BJ (cell line): ENCODE results near the gene GPR157. TPM values are rescaled to one million over a fixed set of nuclear protein-coding genes. Genes with fewer than 3 reads are reported as not detected.

ENCODE experiments used
- CTCF ChIA-PET: fragments of 350-600 bp; formaldehyde crosslinking; extraction: SDS; loops from one replicate; lab custom pipeline; 2021; ENCODE audit warnings: antibody characterized with exemption, inconsistent platforms; lab: Yijun Ruan, JAX
- POLR2A ChIA-PET: fragments of 300-600 bp; sonication (Branson Sonifier 250); formaldehyde crosslinking; extraction: SDS; loops from one replicate; lab custom pipeline; 2021; ENCODE audit warnings: antibody characterized with exemption; lab: Charles Lee
- DNase-seq: peaks from one replicate; pipeline ENCODE4 v3.0.0-alpha.2; 2011; ENCODE audit warnings: low read depth
- H3K27me3 ChIP-seq: 2 replicates; pipeline ENCODE4 v1.6.0; 2011; ENCODE audit warnings: low read length; ENCODE audit not compliant: control insufficient read depth, insufficient read depth
- H3K36me3 ChIP-seq: 2 replicates; pipeline ENCODE4 v1.5.1; 2011; ENCODE audit warnings: low read length; ENCODE audit not compliant: control insufficient read depth, insufficient read depth
- H3K4me3 ChIP-seq: 2 replicates; pipeline ENCODE4 v1.5.1; 2011; ENCODE audit warnings: low read depth, mild to moderate bottlenecking, control low read depth, low read length
- CTCF ChIP-seq: IDR thresholded peaks from 2 replicates; pipeline ENCODE4 v1.5.1; 2011; ENCODE audit warnings: low read depth, mild to moderate bottlenecking, control low read depth, inconsistent platforms, low read length, moderate library complexity; ENCODE audit not compliant: insufficient read depth
- polyA minus RNA-seq: library from RNA; depleted of rRNA, polyadenylated mRNA; stranded (reverse); fragments of >200 nt; gene quantifications from 2 replicates; pipeline ENCODE4 v1.2.3, GENCODE V29; 2011; rRNA and poly(A)+ RNA removed
- polyA plus RNA-seq: library from polyadenylated mRNA; depleted of rRNA; stranded (reverse); fragments of >200 nt; gene quantifications from 2 replicates; pipeline ENCODE4 v1.2.3, GENCODE V29; 2011; rRNA removed

The GPR157 gene, protein sequence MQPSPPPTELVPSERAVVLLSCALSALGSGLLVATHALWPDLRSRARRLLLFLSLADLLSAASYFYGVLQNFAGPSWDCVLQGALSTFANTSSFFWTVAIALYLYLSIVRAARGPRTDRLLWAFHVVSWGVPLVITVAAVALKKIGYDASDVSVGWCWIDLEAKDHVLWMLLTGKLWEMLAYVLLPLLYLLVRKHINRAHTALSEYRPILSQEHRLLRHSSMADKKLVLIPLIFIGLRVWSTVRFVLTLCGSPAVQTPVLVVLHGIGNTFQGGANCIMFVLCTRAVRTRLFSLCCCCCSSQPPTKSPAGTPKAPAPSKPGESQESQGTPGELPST
- polyA plus RNA-seq: 1.9 and 2.5 TPM in 2 replicates
- 3.1 and 3.3 TPM in 2 replicates for polyA minus RNA-seq

DNA sequence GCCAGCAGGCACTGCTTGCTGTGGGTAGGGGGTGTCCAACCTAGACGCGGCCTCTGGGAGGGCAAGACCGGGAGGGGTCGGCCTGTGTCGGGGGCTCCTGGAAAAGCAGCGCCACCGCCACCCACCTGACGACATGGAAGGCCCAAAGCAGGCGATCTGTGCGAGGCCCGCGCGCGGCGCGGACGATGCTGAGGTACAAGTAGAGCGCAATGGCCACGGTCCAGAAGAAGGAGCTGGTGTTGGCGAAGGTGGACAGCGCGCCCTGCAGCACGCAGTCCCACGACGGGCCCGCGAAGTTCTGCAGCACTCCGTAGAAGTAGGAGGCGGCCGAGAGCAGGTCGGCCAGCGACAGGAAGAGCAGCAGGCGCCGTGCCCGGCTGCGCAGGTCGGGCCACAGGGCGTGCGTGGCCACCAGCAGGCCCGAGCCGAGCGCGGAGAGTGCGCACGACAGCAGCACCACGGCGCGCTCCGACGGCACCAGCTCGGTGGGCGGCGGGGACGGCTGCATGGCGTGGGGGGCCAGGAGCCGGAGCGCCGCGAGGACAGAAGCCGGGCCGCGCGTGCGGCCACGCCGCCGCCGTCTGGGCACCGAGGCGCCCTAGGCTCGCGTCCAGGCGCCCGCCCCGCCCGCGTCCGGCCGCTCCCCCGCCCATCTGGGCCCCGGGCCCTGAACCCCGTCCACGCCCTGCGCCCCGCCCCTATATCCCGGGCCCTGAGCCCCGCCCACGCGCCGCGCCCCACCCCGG is at the start of gene GPR157:
Gene GPR157, minus strand, starts transcription at position 583 of the 746 bp plus-strand sequence. Its CDS starts 75 bp downstream, at position 508.
- 0 out of 2 replicates have a peak, but pooled peaks have one; percentile 20 for TF ChIP-seq CTCF
- ChIA-PET CTCF (interaction anchor here (0.8 to 5.5 kb wide), 6 partner anchors 14 to 121 kb away, joined by 3 to 36 read pairs (median 6); partner anchors contain the start of gene H6PD), POLR2A (interaction anchor here (0.6 kb wide), 1 partner anchor 23 kb away, joined by 3 read pairs; no protein-coding TSS in a partner anchor)
- Histone ChIP-seq H3K27me3 (no peaks in the 10 kb centered on the region), H3K36me3 (no peaks in the 10 kb centered on the region), H3K4me3 (peak within 1 kb of the TSS; percentile 46)
- DNase-seq: no peak

GRCh38 chr1:9174762-9175161 is 45.9 kb upstream of the GPR157 start:
- TF ChIP-seq CTCF: no peak
- H3K36me3 ChIP-seq: peaks cover 24% of the 10 kb centered on the region
- ChIA-PET POLR2A (no interaction called here), CTCF (interaction anchor here (1.1 kb wide), 1 partner anchor 316 kb away, joined by 4 read pairs; no protein-coding TSS in a partner anchor)
- no peak for DNase-seq
- H3K27me3 ChIP-seq: no peaks in the 10 kb centered on the region
- H3K4me3 ChIP-seq: no peak overlapping the region

GRCh38 chr1:9174243-9174642 is 45.3 kb upstream of the GPR157 start:
- POLR2A ChIA-PET: no interaction called here
- Histone ChIP-seq H3K36me3 (peaks cover 26% of the 10 kb centered on the region), H3K4me3 (no peak overlapping the region), H3K27me3 (no peaks in the 10 kb centered on the region)
- DNase-seq: no peak
- CTCF ChIA-PET: interaction anchor here (1.1 kb wide), 1 partner anchor 317 kb away, joined by 4 read pairs; no protein-coding TSS in a partner anchor
- no peak for TF ChIP-seq CTCF

- no peak for TF ChIP-seq CTCF
- Histone ChIP-seq H3K27me3 (no peaks in the 10 kb centered on the region), H3K36me3 (peaks cover 16% of the 10 kb centered on the region), H3K4me3 (no peak overlapping the region)
- POLR2A ChIA-PET: no interaction called here
- DNase-seq: no peak
- CTCF ChIA-PET: interaction anchor here (1.4 to 2.0 kb wide), 2 partner anchors 11 to 13 kb away, joined by 3 to 9 read pairs; no protein-coding TSS in a partner anchor
Observed at GRCh38 chr1:9169601-9170137, 40.8 kb upstream of the GPR157 start.
